GM19099 (cell line): ENCODE data around the gene CIITA.

Source experiments
- POLR2A ChIP-seq: IDR thresholded peaks from 3 replicates; pipeline ENCODE4 v1.6.1; 2011; ENCODE audit warnings: low read depth; ENCODE audit not compliant: insufficient read length; ENCODE audit errors: extremely low read depth

Gene CIITA

GRCh38 chr16:10919003-10919351, 42.0 kb downstream of the CIITA start:
- TF ChIP-seq POLR2A: no peak

DNA sequence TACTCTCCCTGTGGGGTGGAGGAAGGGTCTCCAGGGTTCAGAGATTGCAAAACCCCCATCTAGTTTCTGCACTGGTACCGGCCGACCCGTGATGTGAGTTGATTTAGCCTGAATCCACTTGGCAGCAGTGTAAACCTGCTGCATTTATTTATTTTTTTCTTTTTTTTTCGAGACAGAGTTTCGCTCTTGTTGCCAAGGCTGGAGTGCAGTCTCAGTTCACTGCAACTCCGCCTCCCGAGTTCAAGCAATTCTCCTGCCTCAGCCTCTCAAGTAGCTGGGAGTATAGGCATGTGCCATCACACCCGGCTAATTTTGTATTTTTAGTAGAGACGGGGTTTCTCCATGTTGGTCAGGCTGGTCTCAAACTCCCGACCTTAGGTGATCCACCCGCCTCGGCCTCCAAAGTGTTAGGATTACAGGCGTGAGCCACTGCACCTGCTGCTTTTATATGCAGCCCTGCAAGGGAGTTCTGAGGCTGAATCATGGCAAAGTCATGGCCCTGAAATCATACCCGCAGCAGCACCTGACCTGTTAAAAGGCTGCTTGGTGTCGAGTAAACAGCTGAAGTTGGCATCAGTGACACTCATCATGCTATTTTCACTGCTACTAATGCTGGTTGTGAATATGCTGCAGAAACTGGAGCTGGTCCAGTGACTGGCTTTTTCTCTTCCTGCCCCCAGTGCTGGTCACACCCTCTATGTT, 43.9 kb downstream of the CIITA start:
- no peak for TF ChIP-seq POLR2A

DNA sequence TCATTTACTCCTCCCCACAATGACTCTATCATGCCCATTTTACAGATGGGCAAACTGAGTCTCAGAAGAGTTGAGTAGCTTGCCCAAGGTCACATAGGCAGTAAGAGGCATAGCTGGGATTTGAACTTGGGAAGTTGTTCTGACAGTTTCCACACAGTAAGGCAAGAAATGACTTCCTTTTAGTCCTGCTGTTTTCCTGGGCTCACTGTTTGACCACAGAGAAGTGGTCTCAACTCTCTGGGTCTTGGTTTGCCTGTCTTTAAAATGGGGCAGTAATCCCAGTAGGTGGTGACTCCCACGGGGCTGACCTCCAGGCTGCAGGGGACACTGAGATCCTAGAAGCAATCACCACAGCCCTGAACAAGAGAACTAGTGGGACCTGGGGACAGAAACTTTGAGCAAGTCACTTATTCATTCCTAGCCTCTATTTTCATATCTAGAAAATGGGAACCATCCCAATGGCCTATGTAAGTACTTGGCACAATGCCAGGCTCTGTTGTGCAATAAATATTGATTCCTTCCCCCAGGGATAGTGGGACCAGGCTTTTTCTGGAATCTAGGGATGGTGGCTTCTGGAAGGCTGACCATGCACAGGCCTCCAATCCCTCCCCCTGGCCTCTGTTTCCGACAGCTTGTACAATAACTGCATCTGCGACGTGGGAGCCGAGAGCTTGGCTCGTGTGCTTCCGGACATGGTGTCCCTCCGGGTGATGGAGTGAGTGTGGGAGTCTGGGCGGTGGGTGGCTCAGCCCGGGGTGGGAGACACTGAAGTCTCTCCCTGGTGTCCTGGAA, 44.7 kb downstream of the CIITA start:
- TF ChIP-seq POLR2A: peak; percentile 3

DNA sequence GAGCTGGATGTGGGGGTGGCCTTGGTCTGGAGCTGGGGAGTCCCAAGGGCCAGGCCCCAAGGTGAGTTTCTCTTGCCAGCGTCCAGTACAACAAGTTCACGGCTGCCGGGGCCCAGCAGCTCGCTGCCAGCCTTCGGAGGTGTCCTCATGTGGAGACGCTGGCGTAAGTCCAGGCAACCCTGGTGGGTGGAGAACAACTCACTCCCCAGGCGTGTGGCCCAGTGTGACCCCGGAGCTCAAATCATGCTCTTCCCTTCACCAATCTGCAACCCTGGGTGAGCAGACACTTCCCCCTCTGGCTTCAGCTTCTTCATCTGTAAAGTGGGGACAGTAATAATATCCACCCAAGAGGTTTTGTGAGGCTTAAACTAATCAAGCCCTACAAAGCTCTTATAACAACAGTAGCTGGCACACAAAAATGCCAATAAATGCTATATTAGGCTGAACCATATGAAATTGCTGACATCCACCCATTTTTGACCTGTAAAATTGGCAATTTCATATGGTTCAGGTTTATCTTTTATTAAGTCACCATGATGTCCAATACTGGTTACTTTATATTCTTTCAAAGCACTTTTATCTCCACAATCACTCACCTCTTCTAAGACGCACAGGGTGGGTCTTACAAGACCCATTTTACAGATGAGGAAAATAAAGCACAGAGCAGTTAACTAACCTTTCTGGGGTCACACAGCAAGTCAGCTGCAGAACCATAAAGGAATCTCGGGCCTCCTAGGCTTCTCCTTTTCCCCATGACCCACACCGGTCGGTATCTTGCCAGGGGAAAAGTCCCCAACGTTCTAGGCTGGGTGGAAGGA, 45.5 kb downstream of the CIITA start:
- no peak for TF ChIP-seq POLR2A

GRCh38 chr16:10923146-10923649, 46.2 kb downstream of the CIITA start:
- no peak for TF ChIP-seq POLR2A

- peak; percentile 19 for TF ChIP-seq POLR2A
Observed at GRCh38 chr16:10923650-10924214, 46.7 kb downstream of the CIITA start.

DNA sequence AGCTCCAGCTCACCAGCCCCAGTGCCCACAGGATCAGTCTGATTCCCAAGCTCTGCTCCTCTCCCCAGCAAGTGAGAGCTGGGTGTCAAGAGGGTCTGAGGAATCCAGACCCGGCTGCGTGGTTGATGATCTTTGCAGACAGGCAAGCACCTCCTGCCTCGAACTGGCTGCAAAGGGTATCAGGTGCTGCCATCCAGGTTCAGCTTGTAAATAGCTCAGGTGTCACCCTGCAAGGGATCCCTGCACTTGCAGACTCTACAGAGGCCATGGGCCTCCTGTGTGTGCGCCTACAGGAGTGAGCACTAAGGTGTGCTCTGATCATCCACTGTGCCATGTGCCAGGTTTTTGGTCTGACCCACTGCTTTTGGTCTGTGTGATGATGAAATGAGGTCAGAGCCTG, 49.1 kb downstream of the CIITA start:
- TF ChIP-seq POLR2A: no peak

DNA sequence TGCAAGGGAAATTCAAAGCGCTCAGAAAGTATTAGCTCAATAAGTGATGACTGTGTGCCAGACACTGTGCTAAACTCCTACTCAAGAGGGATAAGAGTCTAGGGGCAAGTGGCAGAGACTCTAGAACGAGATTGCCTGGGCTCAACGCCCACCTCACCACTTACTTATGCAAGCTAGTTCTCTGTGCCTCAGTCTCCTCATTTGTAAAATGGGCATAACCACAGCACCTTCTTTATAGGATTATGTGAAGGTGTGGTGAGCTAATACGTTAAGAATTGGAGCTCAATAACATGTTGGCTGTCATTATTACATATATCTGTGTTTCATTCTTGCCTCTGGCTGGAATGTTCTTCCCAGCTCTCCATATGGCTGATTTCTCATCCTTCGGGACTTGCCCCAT, 49.9 kb downstream of the CIITA start:
- TF ChIP-seq POLR2A: peak; percentile 12

DNA sequence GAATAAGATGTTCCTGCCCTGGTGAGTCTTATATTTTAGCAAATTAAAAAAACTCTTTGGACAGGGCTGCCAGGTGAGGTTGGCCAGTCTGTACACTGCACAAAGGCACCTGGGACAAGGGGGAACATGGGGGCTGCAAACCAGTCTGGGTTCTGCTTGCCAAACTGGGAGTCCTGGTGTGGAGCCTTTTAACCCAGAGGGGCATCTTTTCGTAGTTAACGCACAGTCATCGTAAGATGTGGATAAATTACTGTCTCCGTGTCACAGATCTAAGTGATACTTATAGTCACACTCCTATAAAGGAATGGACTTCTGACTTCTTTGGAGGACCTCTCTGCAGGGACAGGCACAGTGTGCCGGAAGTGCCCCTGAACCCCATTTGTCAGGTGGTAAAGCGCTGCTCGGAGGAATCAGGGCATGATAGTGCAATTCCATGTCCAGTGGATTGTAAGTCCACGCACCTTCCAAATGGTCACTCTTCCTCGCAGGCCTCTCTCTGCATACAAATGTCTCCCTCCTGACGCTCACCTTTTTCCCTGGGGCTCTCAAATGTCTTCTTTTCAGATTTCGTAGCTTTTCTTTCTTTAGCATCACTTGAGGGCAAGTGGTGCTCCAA, 50.6 kb downstream of the CIITA start:
- no peak for TF ChIP-seq POLR2A

DNA sequence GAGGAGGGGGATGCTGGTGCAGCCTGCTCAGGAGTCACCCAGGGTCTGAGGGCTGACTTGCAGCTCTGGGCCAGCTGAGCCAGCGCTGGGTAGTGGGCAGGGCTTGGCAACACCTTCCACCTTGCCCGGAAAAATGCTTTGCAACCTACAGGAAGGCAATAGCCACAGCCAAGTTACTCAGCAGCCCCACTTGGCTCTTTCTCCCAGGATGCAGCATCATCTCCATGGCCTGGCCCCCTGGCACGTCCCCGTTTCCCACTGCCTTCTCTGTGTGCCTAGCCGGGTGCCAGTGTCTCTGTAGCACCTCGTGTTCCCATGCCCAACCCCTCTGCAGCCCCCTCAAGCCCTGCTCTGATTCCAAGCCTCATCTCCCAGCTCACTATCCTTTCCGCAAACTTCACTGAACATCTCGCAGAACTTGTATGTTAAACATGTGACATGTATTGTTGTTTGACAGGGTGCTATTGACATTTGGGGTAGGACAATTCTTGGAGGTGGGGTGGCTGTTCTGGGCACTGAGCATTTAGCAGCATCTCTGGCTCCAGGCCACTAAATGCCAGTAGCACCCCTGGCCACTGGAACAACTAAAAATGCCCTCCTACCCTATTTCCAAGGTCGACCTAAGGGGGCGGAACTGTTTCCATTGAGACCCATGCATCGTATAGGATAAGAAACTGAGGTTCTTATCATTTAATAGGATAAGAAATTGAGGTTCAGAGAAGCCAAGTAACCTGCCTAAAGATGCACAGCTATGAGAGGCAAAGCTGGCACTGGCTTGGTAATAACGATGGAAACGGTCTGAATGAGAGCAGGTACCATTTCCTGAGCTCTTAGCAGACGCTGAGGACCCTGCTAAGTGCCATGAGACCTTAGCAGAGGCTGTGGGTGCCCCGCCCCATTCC, 53.1 kb downstream of the CIITA start:
- peak; percentile 31 for TF ChIP-seq POLR2A

- TF ChIP-seq POLR2A: no peak
Observed at GRCh38 chr16:10930755-10931093, 53.7 kb downstream of the CIITA start.

DNA sequence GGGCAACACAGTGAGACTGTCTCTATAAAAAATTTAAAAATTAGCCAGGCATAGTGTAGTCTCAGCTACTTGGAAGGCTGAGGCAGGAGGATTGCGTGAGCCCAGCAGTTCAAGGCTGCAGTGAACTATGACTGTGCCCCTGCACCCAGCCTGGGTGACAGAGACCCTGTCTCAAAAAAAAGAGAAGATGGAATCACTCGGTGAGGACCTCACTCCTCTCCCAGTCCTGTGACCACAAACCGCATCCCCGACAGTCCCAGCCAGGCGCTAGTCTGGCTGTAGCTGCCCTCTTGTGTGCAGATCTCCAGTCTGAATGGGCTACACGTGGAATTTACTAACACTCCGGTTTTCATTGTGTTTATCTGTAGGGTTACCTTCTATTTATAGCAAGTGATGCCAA, 54.1 kb downstream of the CIITA start:
- TF ChIP-seq POLR2A: no peak

DNA sequence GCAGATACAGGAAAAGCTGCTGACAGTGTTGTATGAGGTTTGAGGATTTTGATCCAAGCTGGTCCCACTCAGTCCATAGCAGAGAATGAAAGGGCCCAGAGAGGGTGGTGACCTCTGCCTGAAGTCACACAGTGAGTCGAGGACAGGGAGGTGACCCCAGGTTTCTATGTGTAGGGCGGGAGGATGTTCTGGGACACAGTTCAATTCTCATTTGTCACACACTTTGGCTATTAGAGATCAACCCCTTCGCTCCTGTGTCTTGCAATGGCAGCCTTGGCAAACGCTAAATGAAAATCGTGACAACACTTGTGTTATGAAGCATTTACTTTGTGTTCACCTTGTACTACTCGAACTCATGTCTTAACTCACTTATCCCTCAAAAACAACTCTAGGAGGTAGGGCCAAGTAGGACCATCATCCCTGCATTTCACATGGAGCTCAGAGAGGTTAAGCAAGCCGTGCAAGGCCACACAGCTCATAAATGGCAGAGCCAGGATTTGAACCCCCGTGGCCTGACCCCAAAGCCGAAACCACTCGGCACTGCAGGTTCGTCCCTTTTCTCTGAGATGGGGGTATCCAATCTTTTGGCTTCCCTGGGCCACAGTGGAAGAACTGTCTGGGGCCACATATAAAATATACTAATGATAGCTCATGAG, 55.1 kb downstream of the CIITA start:
- no peak for TF ChIP-seq POLR2A

- TF ChIP-seq POLR2A: no peak
Observed at GRCh38 chr16:10932959-10933710, 56.1 kb downstream of the CIITA start.
